ENCODE measurements around the gene ALKBH7. TPM values are rescaled to one million over a fixed set of nuclear protein-coding genes. Genes with fewer than 3 reads are reported as not detected.

The ALKBH7 gene
- total RNA-seq, 1 donor, result 29.9 TPM

DNA sequence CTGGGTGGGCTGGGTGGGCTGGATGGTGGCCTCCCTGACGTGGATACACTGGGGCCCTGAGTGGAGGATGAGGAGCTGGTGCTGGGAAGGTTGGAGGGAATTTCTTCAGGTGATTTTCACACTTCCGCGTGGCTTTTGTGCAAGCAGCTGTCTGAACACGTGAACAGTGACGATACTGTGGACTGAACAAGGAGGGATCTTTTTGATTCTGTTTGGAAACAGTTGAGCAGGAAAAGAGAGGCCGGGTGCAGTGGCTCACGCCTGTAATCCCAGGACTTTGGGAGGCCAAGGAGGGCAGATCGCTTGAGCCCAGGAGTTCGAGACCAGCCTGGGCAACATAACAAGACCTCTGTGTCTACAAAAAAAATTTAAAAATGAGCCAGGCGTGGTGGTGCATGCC, 29.5 kb downstream of the ALKBH7 start:
- no peak overlapping the region for H3K4me3 ChIP-seq (ENCODE audit: low read depth, low read length)
- TF ChIP-seq, protein P1, sequence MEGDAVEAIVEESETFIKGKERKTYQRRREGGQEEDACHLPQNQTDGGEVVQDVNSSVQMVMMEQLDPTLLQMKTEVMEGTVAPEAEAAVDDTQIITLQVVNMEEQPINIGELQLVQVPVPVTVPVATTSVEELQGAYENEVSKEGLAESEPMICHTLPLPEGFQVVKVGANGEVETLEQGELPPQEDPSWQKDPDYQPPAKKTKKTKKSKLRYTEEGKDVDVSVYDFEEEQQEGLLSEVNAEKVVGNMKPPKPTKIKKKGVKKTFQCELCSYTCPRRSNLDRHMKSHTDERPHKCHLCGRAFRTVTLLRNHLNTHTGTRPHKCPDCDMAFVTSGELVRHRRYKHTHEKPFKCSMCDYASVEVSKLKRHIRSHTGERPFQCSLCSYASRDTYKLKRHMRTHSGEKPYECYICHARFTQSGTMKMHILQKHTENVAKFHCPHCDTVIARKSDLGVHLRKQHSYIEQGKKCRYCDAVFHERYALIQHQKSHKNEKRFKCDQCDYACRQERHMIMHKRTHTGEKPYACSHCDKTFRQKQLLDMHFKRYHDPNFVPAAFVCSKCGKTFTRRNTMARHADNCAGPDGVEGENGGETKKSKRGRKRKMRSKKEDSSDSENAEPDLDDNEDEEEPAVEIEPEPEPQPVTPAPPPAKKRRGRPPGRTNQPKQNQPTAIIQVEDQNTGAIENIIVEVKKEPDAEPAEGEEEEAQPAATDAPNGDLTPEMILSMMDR (IDR thresholded peaks at IDR 0.05; ENCODE audit: insufficient read depth, low read length), result no peak
- no peak for DNase-seq (ENCODE audit: low read depth)

DNA sequence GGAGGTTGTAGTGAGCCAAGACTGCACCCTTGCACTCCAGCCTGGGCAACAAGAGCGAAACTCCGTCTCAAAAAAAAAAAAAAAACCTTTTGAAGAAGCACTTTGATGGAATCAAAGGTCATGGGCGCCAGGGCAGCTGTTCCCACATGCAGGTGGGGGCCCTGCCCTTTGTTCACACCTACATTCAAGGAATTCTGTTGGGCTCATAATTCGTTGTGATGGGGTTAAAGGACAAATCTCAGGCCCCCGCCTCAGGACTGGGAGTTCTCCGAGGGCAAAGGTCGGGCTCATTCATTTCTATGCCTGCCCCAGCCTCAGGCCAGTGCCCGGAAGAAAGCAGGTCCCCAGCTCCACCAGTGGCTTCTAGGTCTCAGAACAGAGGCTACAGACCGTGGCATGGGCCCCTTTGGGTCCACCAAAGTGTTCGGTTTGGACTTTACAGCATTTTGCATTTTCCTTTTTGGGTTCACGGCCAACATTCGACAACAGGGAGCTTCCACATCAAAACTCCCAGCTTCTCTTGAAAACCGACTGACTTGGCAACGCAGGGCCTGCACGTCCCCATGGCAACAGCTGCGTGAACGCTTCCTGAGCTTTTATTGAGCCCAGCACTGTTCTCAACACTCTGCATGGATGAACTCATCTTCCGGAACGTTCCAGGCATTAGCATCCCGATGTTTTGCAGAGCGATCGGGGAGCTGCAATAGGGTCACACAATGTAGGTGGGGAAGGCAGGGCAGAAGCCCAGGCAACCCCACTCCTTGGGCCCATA, 30.4 kb downstream of the ALKBH7 start:
- peak; percentile 57 for DNase-seq (ENCODE audit: low read depth)
- H3K4me3 ChIP-seq (ENCODE audit: low read depth, low read length), result no peak overlapping the region
- TF ChIP-seq, protein P1 (IDR thresholded peaks at IDR 0.05; ENCODE audit: insufficient read depth, low read length), result no peak

DNA sequence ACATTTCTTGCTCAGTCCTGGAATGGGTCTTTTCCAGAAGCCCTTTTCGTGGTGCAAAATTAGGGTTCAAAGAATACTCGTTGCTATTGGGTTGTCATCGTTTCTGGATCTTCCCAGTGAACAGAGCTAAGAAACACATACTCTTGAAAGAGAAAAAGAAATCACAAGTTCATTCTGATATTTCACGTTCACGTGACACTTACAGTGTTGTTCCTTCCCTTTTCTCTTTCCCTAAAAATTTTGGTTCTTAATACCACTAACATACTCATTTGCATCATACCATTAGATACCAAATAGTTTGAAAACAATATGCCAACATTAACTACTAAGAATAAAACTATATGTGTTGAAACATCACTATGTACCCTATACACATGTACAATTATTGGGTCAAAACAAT, 33.8 kb downstream of the ALKBH7 start:
- no peak for DNase-seq (ENCODE audit: low read depth)
- no peak overlapping the region for H3K4me3 ChIP-seq (ENCODE audit: low read depth, low read length)
- TF ChIP-seq, protein P1 (IDR thresholded peaks at IDR 0.05; ENCODE audit: insufficient read depth, low read length), result no peak

DNA sequence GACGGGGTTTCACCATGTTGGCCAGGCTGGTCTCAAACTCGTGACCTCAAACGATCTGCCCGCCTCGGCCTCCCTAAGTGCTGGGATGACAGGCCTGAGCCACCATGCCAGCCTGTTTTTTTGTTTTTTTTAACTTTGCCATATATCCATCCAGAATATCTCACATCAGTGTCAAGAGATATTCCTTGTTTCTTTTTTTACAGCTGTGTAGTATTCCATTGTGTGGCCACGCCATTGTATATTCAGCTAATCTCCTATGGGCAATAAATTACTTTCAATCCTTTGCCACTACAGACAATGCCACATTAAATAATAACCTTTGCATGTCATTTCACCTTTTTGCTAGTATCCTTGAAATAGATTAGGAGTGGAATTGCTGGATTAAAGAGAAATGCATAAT, 36.8 kb downstream of the ALKBH7 start:
- H3K4me3 ChIP-seq (ENCODE audit: low read depth, low read length), result no peak overlapping the region
- no peak for DNase-seq (ENCODE audit: low read depth)
- TF ChIP-seq, protein P1 (IDR thresholded peaks at IDR 0.05; ENCODE audit: insufficient read depth, low read length), result no peak

DNA sequence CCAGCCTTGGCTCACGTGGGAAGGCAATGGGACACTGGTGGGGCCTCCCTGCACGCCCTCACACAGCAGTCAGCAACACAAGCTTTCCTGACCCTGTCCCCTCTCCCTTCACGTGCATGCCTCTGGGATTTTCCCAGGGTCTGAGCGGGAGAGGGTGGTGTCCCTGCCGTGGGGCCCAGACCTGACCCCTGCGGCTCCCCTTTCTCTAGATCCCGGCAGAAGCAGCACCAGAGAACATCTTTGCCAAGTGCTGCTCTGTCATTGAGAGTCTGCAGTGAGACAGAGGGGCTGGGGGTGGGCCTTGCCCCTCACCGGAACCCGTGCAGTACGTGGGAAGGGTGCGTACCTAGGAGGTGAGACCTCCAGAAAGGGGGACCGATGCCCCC, 39.5 kb downstream of the ALKBH7 start:
- TF ChIP-seq, protein P1 (IDR thresholded peaks at IDR 0.05; ENCODE audit: insufficient read depth, low read length), result no peak
- no peak overlapping the region for H3K4me3 ChIP-seq (ENCODE audit: low read depth, low read length)
- no peak for DNase-seq (ENCODE audit: low read depth)

DNA sequence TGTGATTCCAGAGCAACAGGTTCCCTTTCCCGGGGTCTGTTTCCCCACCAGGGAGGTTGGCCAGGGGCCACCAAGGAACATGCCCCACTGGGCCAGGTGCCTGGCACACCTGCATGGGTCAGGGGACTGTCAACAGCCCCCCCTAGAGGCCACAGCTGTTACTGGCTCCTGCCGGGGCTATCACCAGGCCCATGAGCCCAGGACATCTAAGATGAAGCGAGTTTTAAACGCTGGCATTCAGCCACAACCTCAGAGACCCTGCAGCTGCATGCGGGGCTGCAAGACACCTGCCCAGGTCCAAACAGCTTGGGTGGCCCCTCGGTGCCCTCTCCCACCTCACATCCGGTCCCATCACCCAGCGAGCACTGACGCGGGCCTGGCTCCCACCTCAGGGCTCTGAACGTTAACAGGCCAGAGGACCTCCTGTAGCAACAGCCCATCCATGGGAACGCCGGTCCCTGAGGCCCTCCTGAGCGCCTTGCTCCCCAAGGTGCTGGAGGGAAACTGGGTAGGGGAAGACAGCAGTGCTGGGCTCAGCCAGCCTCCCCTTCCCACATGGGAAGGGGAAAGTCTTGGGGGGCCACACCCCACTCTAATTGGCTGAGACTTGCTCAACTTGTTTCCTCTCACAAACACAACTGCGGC, 40.0 kb downstream of the ALKBH7 start:
- no peak for DNase-seq (ENCODE audit: low read depth)
- H3K4me3 ChIP-seq (ENCODE audit: low read depth, low read length), result no peak overlapping the region
- TF ChIP-seq, protein P1 (IDR thresholded peaks at IDR 0.05; ENCODE audit: insufficient read depth, low read length), result peak; percentile 53

Data from fibroblast of the aortic adventitia (primary cell).